HG02981 (cell line): Measurements from ENCODE around the gene RGL2.
"Not testable (repeated sequence)": the region's sequence is repeated elsewhere in the genome, so short reads cannot be mapped to it uniquely, and the experiment has no call there.

Experiments
- ATAC-seq: cut with Tn5 transposase; IDR thresholded peaks from one replicate; pipeline ENCODE4 v1.9.1; 2021; ENCODE audit warnings: mild to moderate bottlenecking, moderate library complexity; ENCODE audit not compliant: unreplicated experiment

The RGL2 gene

DNA sequence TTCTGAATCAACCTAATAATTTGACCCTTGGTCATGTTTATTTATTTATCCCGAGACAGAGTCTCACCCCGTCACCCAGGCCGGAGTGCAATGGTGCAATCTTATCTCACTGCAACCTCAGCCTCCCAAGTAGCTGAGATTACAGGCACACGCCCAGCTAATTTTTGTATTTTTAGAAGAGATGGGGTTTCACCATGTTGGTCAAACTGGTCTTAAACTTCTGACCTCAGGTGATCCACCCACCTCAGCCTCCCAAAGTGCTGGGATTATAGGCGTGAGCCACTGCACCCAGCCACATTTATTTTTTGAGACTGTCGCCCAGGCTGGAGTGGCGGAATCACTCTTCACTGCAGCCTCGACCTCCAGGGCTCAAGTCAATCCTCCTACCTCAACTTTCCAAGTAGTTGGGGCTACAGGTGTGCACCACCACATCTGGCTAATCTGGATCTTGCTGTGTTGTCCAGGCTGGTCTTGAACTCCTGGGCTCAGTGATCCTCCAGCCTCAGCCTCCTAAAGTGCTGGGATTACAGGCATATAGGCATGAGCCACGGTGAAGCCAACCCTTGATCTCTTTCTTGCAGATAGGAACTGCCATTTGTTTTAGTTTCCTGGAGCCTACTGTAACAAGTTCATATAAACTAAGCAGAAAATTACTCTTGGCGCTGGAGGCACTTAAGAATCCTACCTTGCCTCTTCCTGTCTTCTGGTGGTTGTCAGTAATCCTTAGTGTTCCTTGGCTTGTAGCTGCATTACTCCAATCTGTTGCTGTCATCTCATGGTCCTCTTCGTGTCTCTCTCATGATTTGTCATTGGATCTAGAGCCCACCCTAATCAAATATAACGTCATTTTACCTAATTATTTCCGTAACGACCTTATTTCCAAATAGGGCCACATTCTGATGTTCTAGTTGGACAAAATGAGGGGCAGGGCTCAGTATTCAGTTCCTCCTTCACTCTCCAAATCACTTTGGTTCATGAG lies 24.5 kb downstream of the RGL2 start:
- no peak for ATAC-seq

DNA sequence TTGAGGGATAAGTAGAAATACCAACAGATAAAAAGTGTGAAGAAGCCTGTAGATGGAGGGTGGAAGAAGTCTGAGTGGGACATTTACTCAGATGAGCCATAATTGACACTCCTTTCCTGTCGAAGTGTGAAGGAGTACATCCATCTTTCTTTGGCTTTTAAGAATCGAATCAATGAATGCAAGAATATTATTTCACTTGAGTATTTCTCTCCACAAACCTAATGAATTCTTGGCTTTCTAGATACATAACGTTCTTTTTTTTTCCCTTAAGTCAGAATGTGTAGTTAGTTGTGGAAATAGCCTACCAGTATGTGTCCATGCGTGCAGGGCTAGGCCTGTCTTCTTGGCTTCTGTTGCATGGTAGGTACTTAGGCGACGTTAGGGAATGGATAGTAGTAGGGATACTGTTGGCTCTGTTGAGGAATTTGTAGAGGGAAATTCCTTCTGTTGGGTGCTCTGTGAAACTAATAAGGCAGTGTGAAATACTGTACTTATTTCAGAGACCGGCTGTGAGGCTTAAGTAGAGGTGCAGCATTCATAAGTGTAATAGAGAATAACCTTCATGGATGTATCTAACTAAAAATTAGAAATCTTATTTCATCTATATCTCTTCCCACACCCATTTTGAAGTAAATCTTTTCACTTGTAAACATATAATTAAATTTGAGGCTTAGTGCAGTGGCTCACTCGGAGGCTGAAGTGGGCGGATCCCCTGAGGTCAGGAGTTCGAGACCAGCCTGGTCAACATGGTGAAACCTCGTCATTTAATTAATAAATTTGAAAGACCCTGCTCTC lies 25.4 kb downstream of the RGL2 start:
- no peak for ATAC-seq

DNA sequence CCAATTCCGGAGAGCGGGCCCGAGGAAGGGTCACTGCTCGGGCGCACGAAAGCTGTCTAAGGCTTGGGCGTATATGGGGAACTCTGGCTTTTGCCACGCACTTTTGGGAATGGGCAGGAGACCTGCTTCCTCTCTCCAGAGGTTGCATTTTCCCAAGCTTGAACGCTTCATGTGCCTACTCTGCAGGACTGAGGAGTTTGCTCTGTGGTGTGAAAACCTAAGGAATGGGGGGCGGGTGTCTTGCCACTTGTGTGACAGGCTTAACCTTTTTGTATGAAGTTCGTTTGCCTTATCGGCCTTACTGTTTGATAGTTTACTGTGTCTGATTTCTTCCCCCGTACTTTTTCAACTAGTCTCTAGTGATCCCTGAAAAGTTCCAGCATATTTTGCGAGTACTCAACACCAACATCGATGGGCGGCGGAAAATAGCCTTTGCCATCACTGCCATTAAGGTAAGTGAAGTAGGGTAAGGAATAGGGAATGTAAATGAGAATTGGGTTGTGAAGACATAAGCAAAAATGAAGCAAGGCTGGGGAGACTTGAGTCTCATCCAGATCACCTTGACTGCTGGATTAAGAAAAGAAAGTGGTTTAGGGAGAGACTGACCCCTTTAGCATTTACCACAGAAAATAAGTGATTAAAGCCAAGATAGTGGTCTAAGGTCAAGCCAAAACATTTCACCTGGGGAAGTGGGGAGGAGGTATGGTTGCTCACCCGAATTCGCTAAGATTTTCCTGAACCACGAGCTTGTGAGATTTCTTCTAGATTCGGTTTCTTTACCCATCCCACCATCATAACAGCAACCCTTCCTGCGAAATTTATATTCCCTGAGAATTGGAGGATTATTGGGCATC lies 26.2 kb downstream of the RGL2 start:
- ATAC-seq, result peak; percentile 8

DNA sequence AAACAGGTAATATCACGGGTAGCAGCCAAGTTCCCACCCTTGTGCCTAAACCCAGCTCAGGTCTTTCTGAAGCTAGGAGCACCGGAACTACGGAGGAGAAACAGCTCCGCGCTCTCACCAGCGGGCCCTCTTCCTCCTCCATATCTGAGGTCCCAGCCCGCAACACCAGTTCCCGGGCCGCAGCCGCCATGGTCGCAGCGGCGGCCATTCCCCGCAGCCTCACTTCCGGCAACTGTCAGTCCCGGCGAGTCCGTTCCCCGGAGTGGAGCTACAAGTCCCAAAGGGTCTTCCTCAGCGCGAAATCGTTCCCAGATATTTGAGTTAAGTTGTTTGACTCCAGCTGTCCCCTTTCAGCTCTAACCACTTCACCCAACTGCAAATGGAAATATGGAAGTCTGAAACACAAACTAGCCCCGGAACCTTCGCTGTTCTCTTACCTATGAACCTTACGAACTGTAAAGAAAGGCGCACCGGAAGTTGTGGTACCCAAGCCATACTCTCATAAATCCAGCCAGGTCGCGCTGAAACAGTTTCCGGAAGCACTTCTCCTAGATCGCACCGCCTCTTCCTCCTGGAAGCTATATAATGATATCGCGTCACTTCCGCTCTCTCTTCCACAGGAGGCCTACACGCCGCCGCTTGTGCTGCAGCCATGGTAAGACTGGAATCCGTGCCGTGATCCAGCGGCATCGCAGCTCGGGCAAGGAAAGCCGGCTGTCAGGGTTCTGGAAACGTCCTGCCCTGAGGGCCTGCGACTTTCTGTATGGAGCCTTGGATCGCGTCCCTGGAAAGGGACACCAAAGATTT lies 27.1 kb downstream of the RGL2 start, which contains the start of the genes RPS18 and VPS52:
Gene RPS18 (plus strand): TSS at position 608 of the 807 bp plus-strand sequence. CDS start 45 bp downstream, at position 653.
Gene VPS52 (minus strand): TSS at position 409 of the 807 bp plus-strand sequence. CDS start 201 bp downstream, at position 208.
- ATAC-seq, result peak; percentile 83

DNA sequence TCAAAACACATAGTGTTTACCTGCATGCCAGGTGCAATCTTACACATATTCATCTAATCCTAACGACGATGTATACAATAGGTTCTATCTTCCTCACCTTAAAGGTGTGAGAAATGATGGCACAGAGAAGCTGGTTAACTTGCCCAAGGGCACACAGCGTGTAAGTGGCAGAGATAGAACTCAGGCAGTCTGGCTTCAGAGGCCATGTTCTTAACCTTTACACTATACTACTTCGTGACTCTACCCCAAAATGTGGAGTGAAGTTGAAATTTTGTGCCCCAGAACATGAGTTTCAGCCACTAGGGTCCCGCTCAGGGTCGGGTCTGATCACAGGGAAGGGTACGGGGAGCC lies 27.6 kb downstream of the RGL2 start:
- ATAC-seq, result no peak

- ATAC-seq, result no peak
Observed at GRCh38 chr6:33264015-33264414, 34.7 kb downstream of the RGL2 start.

GRCh38 chr6:33262490-33262889 lies 36.3 kb downstream of the RGL2 start:
- not testable (repeated sequence) for ATAC-seq

DNA sequence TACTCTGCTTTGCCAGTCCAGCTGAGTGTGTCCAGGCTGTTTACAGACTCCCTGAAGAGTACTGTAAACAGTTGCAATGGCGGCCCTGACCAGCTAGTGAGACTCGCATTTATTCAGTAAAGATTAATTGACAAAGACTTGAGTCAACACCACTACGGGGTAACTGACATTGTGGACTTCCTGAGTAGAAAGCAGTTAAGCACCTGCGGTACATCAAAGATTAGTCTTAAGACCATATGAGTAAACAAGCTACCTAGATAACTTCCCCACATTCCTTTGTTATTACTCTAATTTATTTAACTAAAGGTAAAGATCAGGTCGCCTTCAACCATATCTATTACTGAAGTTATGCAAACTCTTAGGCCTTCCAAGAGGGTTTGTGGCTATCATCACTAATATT lies 39.7 kb downstream of the RGL2 start:
- ATAC-seq, result no peak

GRCh38 chr6:33254591-33254990 lies 44.2 kb downstream of the RGL2 start:
- ATAC-seq, result no peak

GRCh38 chr6:33252759-33253158 lies 46.0 kb downstream of the RGL2 start:
- ATAC-seq, result no peak

GRCh38 chr6:33251395-33252012 lies 47.2 kb downstream of the RGL2 start:
- no peak for ATAC-seq

DNA sequence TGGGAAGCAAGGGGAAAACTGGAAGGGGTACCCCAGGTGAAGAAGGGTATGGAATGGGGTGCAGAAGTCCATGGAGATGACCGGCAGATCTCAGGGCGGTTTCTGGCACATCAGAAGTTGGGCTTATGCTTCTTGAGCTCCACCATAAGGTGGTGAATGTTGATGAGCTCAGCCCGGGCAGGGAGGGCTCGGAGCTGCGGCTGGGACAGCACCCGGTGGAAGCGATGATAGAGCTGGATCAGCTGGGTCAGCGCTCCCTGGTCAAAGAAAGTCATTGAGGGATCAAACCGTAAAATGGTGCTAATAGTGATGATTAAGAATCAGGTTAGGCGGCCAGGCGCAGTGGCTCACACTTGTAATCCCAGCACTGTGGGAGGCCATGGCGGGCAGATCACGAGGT lies 48.0 kb downstream of the RGL2 start:
- ATAC-seq, result no peak

- ATAC-seq, result peak; percentile 0
Observed at GRCh38 chr6:33249732-33250630, 48.8 kb downstream of the RGL2 start.

DNA sequence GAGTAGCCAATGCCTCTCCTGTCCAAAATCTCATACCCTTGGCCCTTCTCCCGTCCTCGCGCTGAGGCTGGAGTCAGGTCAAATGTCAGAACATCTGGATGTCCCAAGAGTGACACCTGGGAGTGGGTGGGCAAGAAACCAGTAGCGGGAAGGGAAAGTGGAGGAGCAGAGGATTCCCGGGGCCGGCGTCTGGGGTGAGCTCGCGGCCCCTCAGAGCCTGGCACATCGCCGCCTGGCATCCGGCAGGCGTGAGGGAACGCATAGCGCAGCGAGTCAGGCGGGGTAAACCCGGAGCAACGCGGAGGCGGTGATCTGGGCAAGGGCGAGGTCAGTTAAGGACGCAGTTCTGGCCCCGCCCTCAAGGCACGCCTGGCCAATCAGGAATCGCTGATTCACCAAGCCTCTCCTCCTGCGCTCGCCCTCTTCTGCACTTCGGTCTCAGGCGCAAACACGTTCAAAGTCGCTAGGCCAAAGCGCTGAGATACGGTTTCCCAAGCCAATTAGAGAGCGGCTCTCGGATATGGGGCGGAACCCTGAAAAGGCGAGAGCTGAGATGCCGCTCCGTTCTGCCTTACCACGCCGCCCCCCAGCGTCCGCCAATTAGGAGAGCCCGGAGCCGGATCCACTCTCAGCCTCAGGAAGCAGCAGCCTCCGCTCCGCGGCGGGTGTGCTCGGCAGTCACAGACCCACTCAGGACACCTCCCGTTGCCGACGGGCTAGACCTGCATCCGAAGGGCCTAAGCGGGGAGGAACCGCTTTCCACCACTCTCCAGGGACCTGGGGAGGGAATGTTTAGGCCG lies 49.6 kb downstream of the RGL2 start:
- peak; percentile 85 for ATAC-seq

DNA sequence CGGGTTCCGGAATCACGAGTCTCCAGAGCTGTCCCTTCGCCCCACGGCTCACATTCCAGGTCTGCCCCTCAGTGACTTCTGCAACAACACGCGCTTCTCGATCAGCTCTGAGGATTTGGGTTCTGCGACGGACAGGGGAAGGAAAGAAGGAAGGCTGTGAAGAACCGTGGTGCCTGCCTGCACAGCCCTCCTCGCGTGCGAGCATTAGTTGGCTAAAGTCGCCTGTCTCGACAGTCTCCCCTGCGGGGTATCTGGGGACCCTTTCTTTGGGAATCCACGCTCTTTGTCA lies 50.2 kb downstream of the RGL2 start:
- peak; percentile 3 for ATAC-seq

DNA sequence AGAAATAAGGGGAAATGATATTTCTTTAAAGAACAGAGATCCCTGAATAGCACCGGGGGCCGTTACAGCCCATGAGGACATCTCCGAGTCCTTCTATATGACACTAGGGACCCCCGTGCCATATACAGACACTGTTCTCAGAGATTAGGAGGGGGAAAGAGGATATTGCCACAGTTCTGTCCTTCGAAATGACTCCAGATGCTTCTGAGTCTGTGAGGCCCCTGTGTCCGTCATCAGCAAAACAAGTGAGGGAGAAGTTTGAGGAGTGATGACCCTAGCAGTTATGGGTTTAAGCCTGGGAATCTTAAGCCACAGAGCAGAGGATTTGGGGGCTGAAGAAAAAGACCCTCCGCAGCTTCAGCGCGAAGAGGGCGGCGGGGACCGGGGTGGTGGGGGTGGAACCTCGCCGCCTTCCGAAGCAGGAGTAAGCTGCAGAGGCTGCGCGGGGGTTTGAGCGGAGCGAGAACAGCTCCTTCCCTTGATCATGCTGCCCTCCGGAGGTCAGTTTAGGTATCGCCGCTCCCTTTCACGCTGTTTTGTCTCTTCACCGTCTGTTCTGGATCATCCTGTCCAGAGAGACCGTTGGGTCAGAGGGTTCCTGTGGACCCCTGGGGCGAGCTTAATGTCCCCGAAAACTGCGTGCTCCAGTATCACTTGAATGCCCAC lies 50.6 kb downstream of the RGL2 start:
- peak; percentile 41 for ATAC-seq

GRCh38 chr6:33243476-33243875 lies 55.3 kb downstream of the RGL2 start:
- no peak for ATAC-seq
